Measurements from ENCODE around the gene NPLOC4. TPM values are rescaled to one million over a fixed set of nuclear protein-coding genes. Genes with fewer than 3 reads are reported as not detected.

The NPLOC4 gene
- total and polyA plus RNA-seq, 2 of the 8 experiments (the other 6 are each of a cell fraction or from before 2014, with no cell fraction given) = 70.7 to 92.7 TPM

DNA sequence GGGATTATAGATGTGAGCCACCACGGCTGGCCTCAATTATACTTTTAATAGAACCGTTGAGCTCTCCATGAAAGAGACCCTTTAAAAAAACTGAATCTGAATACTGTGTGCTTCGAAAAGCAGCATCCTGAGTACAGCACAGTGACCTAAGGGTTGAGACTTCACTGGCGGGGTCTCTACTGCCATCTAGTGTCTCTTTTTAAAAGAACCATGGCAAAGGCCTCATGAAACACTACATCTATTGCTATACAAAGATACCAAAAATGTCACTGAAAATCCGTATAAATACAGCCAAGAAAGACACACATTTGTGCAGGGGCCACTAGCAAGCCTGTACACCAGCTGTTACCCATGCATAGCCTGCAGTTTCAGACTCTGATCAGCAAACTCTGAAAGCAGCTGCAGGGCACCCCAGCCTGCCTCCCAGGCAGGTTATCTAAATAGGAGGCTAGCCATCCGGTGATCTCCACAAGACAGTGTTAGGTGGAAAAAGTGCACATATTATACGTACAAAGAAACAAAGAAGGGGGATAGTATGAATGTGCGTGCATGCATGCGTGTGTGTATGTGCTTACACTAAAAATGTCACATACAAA, 35.3 kb downstream of the NPLOC4 start:
- H3K18ac ChIP-seq (ENCODE audit: extremely low read depth, low read length) = no peak overlapping the region
- TF ChIP-seq POU5F1 (IDR thresholded peaks at IDR 0.05; ENCODE audit: low read depth, low read length) (no peak), GABPA (IDR thresholded peaks at IDR 0.05; ENCODE audit: borderline replicate concordance, insufficient read depth, low read length) (no peak), YY1 (IDR thresholded peaks at IDR 0.05; ENCODE audit: low read depth, low read length) (no peak), BRCA1 (IDR thresholded peaks at IDR 0.05; ENCODE audit: low read depth, low read length) (no peak), TBP (IDR thresholded peaks at IDR 0.05; ENCODE audit: low read depth, low read length) (no peak), RBBP5 (IDR thresholded peaks at IDR 0.05; ENCODE audit: borderline replicate concordance, low read depth, low read length) (no peak), RAD21 (IDR thresholded peaks at IDR 0.05 in 1 of 2, conservative IDR thresholded peaks at IDR 0.05 in 1 of 2; ENCODE audit: low read depth in 2 of 2, low read length in 2 of 2) (peak; percentile 51 to 57), EGR1 (IDR thresholded peaks at IDR 0.05; ENCODE audit: borderline replicate concordance, low read depth, low read length) (no peak), PHF8 (conservative IDR thresholded peaks at IDR 0.05; ENCODE audit: low read depth, low read length) (no peak), FOSL1 (IDR thresholded peaks at IDR 0.05; ENCODE audit: insufficient read depth, low read depth, low read length) (no peak)
- TF ChIP-seq, protein P1, sequence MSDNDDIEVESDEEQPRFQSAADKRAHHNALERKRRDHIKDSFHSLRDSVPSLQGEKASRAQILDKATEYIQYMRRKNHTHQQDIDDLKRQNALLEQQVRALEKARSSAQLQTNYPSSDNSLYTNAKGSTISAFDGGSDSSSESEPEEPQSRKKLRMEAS (IDR thresholded peaks at IDR 0.05) = no peak

More for the DNA sequence above, 35.3 kb downstream of the NPLOC4 start:
- Histone ChIP-seq H4K5ac (ENCODE audit: insufficient read length, low read depth, low read length) (no peak overlapping the region), H2AK5ac (ENCODE audit: low read depth, low read length) (no peak overlapping the region), H3K4me2 (ENCODE audit: insufficient read depth in 1 of 2, low read depth in 2 of 2, low read length in 2 of 2) (no peak overlapping the region), H3K9ac (replicated peaks in 1 of 4; ENCODE audit: extremely low read depth in 1 of 4, low read depth in 3 of 4, low read length in 3 of 4) (no peak overlapping the region), H3K9me3 (ENCODE audit: insufficient read depth in 2 of 2, low read depth in 1 of 2, low read length in 1 of 2) (no peaks in the 10 kb centered on the region), H3K79me1 (ENCODE audit: low read depth, low read length) (peaks cover 7% of the 10 kb centered on the region), H3K14ac (ENCODE audit: insufficient read length) (no peak overlapping the region), H2BK120ac (replicated peaks; ENCODE audit: low read depth, low read length) (no peak overlapping the region), H2AFZ (ENCODE audit: low read length) (no peak overlapping the region), H4K91ac (replicated peaks; ENCODE audit: insufficient read length, low read length) (no peak overlapping the region), H2BK5ac (ENCODE audit: low read depth, low read length) (no peak overlapping the region), H2BK15ac (ENCODE audit: low read length) (no peak overlapping the region), H2BK12ac (ENCODE audit: low read depth, low read length) (no peak overlapping the region), H3K56ac (replicated peaks; ENCODE audit: insufficient read length, low read depth, low read length) (no peak overlapping the region), H3K23ac (ENCODE audit: insufficient read length) (no peak overlapping the region), H3K4me1 (replicated peaks in 1 of 4; ENCODE audit: control insufficient read depth in 3 of 4, insufficient read depth in 4 of 4, low read length in 3 of 4) (no peaks in the 10 kb centered on the region), H3K4me3 (ENCODE audit: extremely low read depth in 1 of 4, insufficient read depth in 2 of 4, low read depth in 3 of 4, low read length in 4 of 4) (no peak overlapping the region), H3K79me2 (ENCODE audit: control insufficient read depth in 1 of 2, insufficient read depth in 2 of 2, low read length in 2 of 2) (no peaks in the 10 kb centered on the region), H4K8ac (ENCODE audit: extremely low read depth, insufficient read depth, low read length) (peak overlapping the region; percentile 85; the same call in 1 of the 2 replicates), H2BK20ac (ENCODE audit: low read length) (no peak overlapping the region), H3K27me3 (replicated peaks in 1 of 4; ENCODE audit: control insufficient read depth in 3 of 4, extremely low read depth in 1 of 4, insufficient read depth in 3 of 4, low read length in 3 of 4) (no peaks in the 10 kb centered on the region), H3K36me3 (ENCODE audit: control insufficient read depth in 2 of 4, insufficient read depth in 4 of 4, low read length in 3 of 4) (peaks cover 25 to 52% (median 45%) of the 10 kb centered on the region in 4 experiments), H3K4ac (replicated peaks; ENCODE audit: insufficient read length, low read depth, low read length) (no peak overlapping the region), H3K23me2 (ENCODE audit: low read depth, low read length) (no peaks in the 10 kb centered on the region), H3K27ac (ENCODE audit: low read depth, low read length) (no peak overlapping the region), H4K20me1 (replicated peaks in 1 of 2; ENCODE audit: control insufficient read depth in 1 of 2, insufficient read depth in 2 of 2, low read length in 2 of 2) (peaks cover 0 to 9% of the 10 kb centered on the region in 2 experiments)
- ChIA-PET POLR2A (ENCODE audit: partially characterized antibody) (interaction anchor here (1.1 to 1.5 kb wide), 4 partner anchors 24 to 65 kb away, joined by 3 to 5 read pairs (median 4); partner anchors contain the start of genes CCDC137 and OXLD1), CTCF (ENCODE audit: partially characterized antibody) (interaction anchor here (0.6 to 4.1 kb wide), 34 partner anchors 8 to 1206 kb away, joined by 3 to 31 read pairs (median 4); no protein-coding TSS in a partner anchor)
- FAIRE-seq = peak; percentile 66
- 78% methylated on average over 9 of the region's 9 CpGs; no CpG with 5 or more reads in 1 of the 2 experiments for WGBS, 2 experiments (ENCODE audit: extremely low coverage in 1 of 2, insufficient coverage in 1 of 2, insufficient read length in 1 of 2, insufficient replicate concordance in 2 of 2, low coverage in 1 of 2, low lambda C conversion rate in 2 of 2, missing lambda C conversion rate in 1 of 2)
- peak in 1 of 2 experiments; percentile 50 for DNase-seq (ENCODE audit: low read depth in 1 of 2, low spot score in 2 of 2)

Measured in H1 (cell line).